HG03469 (cell line): ENCODE measurements around the gene SLC6A9.

Experiments used
- ATAC-seq: cut with Tn5 transposase; IDR thresholded peaks from one replicate; pipeline ENCODE4 v1.9.1; 2021; ENCODE audit warnings: mild to moderate bottlenecking, moderate library complexity, moderate number of reproducible peaks; ENCODE audit not compliant: unreplicated experiment

SLC6A9 gene

GRCh38 chr1:43951021-43951985, 80.0 kb downstream of the SLC6A9 start:
- ATAC-seq: no peak

GRCh38 chr1:43949678-43950077, 81.6 kb downstream of the SLC6A9 start:
- no peak for ATAC-seq

GRCh38 chr1:43947874-43948437, 83.3 kb downstream of the SLC6A9 start:
- ATAC-seq: no peak

- no peak for ATAC-seq
Measured at GRCh38 chr1:43947061-43947873, 84.0 kb downstream of the SLC6A9 start.
